IPS-18c (cell line): ENCODE data around the gene MS4A15.
"Not testable (repeated sequence)": the region's sequence is repeated elsewhere in the genome, so short reads cannot be mapped to it uniquely, and the experiment has no call there.

Experiments
- H3K4me3 ChIP-seq: 2 replicates; pipeline ENCODE4 v1.7.0; 2013; ENCODE audit warnings: low read depth, mild to moderate bottlenecking, low read length, moderate library complexity; ENCODE audit not compliant: insufficient read depth
- H3K9me3 ChIP-seq: one replicate; pipeline ENCODE4 v1.6.1; 2013; ENCODE audit warnings: mild to moderate bottlenecking, low read length, moderate library complexity; ENCODE audit not compliant: control insufficient read depth, insufficient read depth

The MS4A15 gene

DNA sequence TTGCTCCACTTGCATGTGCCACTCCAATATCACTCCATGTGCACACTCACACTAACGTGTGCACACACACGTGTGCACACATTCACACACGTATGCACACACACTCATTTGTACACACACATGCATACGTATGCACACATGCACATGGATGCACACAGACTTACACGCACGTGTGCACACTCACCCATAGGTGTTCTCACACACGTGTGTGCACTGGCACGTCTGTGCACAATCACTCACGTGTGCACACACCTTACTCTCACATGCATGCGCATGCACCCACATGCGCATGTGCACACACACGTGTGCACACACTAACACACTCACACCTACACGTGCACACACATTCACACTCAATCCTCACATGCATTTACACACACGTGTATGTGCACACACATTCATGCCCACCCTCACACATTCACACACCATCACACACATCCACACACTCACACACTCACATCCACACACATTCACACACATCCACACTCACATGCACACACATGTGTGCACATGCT lies 9.3 kb upstream of the MS4A15 start:
- H3K4me3 ChIP-seq: no peak overlapping the region; the same call in 1 of the 2 replicates
- H3K9me3 ChIP-seq: no peaks in the 10 kb centered on the region

DNA sequence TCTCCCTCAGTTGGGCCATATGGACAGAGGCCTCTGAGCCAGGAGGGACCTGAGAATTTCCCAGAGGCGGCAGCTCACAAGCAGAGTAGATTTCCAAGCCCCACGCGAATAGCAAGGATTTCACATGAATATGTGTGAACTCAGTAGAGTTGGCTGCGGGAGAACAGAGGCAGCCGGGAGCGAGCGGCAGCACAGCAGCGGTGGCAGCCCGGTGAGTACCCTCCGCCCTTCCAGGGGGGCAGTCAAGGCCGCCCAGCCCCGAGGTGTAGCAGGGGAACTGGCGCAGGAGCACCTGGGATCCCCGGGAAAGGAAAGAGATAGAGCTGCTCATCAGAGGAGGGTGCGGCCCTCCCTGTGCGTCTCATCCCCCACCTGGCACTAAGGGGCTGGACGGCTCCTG lies 8.4 kb upstream of the MS4A15 start:
- Histone ChIP-seq H3K4me3 (no peak overlapping the region), H3K9me3 (no peaks in the 10 kb centered on the region)

- Histone ChIP-seq H3K4me3 (no peak overlapping the region), H3K9me3 (no peaks in the 10 kb centered on the region)
Measured at GRCh38 chr11:60748821-60749220, 7.8 kb upstream of the MS4A15 start.

DNA sequence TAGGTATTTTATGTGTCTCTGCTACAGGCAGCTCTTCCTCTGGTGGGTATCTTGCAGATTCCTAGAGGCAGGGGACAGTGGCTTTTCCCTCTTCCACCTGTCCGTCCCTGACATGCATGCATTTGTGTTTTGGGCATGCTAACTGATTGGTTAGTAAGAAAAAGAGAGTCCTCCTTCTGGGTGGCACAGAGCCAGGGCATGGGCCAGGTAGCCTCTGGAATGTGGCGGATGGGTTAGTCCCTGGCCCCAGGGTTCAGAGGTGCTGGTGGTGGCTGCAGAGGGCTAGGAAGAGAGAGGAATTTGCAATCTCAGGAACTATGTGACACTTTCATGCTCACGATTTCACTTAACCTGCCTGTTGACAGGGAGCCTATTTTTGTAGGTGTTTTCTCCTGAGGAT lies 5.8 kb upstream of the MS4A15 start:
- no peak overlapping the region for H3K4me3 ChIP-seq
- H3K9me3 ChIP-seq: no peaks in the 10 kb centered on the region

- Histone ChIP-seq H3K4me3 (no peak overlapping the region), H3K9me3 (no peaks in the 10 kb centered on the region)
Measured at GRCh38 chr11:60753309-60753708, 3.4 kb upstream of the MS4A15 start.

DNA sequence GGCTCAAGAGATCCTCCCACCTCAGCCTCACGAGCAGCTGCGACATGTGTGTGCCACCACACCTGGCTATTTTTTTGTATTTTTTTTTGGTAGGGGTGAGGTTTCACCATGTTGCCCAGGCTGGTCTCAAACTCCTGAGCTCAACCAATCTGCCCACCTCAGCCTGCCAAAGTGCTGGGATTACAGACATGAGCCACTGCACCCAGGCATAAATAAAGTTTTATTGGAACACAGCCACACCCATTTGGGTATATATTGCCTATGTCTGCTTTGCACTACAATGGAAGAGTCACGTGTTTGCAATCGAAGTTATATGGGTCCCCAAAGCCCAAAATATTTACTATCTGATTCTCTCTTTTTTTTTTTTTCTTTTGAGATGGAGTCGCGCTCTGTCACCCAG lies 1.8 kb upstream of the MS4A15 start:
- no peak overlapping the region for H3K4me3 ChIP-seq
- peaks cover 2% of the 10 kb centered on the region for H3K9me3 ChIP-seq

DNA sequence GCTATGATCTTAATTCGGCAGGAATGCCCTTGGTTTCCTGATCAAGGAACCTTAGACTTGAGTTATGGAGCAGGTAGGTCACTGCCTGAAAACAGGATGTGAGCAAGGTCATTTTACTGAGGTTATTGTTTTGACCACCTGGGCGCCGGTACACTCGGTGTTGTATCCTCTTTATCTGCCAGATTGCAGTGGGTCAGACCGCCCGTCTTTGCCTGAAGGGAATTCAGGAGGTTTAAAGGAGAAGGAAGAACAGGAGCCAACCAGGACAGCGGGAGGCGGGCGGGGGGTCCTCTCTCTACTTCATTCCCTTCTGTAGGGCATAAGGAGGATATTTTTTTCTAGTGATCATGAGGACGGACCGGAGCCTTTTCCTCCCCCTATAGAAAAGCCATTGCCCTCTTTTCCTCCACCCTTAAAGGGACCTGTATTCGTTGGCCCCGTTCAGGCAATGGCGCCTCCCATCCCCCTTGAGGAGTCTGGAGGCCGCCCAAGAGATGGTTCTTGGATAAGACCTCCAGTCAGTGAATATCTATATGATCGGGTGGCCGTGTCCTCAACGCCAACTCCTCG lies 649 bp downstream of the MS4A15 start:
- peaks cover 2% of the 10 kb centered on the region for H3K9me3 ChIP-seq
- H3K4me3 ChIP-seq: no peak overlapping the region

DNA sequence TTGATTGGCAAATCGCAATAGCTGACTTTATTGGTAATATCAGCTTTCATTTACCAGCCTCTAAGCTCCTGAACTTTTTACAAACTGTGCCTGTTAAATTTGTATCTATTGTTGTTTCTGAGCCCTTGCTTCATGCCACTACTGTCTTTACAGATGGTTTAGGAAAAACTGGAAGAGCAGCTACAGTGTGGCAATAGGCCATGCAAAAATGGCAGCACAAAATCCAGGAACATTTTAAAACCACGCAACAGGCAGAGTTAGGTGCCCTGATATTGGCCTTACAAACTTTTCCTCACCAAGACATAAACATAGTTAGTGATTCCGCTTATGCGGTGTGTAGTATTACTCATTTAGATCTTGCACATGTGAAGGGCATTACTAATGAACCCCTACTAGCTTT lies 2.0 kb downstream of the MS4A15 start:
- H3K9me3 ChIP-seq, H3K4me3 ChIP-seq: not testable (repeated sequence)

DNA sequence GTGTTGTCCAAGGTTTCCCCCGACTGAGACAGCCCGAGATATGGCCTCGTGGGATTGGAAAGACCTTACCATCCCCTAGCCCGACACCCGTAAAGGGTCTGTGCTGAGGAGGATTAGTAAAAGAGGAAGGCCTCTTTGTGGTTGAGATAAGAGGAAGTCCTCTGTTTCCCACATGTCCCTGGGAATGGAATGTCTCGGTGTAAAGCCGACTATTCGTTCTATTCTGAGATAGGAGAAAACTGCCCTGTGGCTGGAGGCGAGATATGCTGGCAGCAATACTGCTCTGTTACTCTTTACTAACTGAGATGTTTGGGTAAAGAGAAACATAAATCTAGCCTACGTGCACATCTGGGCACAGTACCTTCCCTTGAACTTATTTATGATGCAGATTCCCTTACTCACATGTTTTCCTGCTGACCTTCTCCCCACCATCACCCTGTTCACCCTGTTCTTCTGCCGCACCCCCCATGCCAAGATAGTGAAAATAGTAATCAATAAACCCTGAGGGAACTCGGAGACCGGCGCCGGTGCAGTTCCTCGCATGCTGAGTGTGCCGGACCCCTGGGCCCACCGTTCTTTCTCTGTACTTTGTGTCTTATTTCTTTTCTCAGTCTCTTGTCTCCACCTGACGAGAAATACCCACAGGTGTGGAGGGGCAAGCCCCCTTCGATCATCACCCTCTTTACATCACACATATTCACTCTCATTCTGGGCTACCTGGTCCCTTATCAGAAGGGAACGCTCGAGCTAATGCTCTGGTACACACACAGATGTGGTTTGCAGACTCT lies 3.0 kb downstream of the MS4A15 start:
- not testable (repeated sequence) for H3K4me3 ChIP-seq

GRCh38 chr11:60761436-60762190 lies 4.9 kb downstream of the MS4A15 start:
- Histone ChIP-seq H3K4me3 (no peak overlapping the region), H3K9me3 (peaks cover 2% of the 10 kb centered on the region)

More for the DNA sequence above, 3.0 kb downstream of the MS4A15 start:
- H3K9me3 ChIP-seq: not testable (repeated sequence)

DNA sequence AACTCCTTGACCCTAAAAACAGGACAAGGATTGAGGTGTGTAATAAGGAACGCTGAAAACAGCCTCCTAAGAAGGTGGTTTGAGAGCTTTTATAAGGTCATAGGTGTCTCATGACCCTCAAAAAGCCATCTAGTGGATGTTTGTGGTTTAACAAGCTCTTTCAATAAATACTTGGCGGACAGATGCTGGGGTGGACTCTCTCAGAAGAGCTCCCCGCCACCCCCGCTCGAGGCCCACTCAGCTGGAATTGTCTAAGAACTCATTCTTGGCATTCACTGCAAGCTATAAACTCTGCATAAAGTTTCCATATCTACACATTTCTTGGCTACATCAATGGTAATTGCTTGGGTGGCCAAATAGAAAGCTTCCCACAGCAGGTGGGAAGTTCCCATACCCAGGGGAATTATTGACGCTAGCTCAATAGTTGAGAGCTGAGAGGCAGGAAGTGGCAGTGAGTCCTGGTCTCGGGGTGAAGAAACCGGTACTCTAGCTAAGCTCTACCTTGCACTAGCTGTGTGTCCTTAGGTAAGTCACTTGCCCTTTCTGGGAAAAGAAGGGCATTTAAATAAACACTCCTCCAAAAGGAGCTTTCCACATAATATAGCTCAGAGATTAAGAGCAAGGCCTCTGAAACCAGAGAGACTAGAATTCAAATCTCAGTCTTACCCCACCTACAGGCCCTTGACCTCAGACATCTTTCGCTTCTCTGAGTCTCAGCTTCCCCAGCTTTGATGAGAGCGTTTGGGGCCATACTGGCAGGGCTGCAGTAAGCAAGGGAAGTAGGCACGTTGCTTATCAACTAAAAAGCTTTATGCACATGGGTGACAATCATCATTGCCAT lies 6.4 kb downstream of the MS4A15 start:
- H3K9me3 ChIP-seq: peaks cover 2% of the 10 kb centered on the region
- H3K4me3 ChIP-seq: no peak overlapping the region

GRCh38 chr11:60763692-60764369 lies 7.2 kb downstream of the MS4A15 start:
- Histone ChIP-seq H3K9me3 (peaks cover 2% of the 10 kb centered on the region), H3K4me3 (no peak overlapping the region)

DNA sequence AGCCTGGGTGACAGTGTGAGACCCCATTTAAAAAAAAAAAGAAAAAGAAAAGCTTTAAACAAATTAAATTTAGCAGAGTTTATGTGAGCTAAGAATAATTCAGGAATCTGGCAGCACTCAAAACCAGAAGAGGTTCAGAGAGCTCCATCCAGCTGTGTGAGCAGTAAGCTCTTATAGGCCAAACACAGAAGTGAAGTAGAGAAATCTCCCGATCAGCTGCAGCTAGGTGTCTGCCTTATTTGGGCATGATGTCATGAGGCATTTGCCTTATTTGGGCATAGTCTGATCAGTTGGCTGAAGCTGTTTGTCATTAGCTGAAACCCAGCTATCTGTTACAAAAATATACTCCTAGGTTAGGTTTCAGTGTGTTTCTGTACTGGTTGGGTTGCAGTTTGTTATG lies 8.2 kb downstream of the MS4A15 start:
- no peak overlapping the region for H3K4me3 ChIP-seq
- H3K9me3 ChIP-seq: no peaks in the 10 kb centered on the region

GRCh38 chr11:60765355-60765754 lies 8.7 kb downstream of the MS4A15 start:
- Histone ChIP-seq H3K9me3 (no peaks in the 10 kb centered on the region), H3K4me3 (no peak overlapping the region)

DNA sequence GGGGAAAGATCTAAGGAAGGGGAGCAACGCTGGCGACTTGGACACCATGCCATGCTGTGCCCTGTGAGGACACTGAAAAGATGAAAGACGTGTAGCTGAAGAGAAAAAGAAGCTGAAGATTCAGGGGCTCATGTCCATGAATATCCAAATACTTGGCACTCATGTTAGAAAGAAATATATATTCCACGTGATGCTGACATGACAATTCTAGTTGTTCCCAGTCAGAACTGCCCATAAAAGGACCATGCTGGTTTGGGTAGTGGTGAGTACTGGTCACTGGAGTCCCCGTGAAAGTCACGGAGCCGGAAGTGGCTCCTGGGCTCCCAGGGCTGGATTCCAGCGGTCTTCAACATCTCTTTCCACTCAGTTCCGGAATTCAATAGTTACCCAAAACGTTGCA lies 9.9 kb downstream of the MS4A15 start:
- H3K9me3 ChIP-seq: no peaks in the 10 kb centered on the region

GRCh38 chr11:60767388-60767811 lies 10.7 kb downstream of the MS4A15 start:
- Histone ChIP-seq H3K9me3 (no peaks in the 10 kb centered on the region), H3K4me3 (no peak overlapping the region; the same call in 1 of the 2 replicates)

More for the DNA sequence above, 9.9 kb downstream of the MS4A15 start:
- no peak overlapping the region for H3K4me3 ChIP-seq

- Histone ChIP-seq H3K9me3 (no peaks in the 10 kb centered on the region), H3K4me3 (no peak overlapping the region)
Measured at GRCh38 chr11:60768202-60768601, 11.5 kb downstream of the MS4A15 start.
